ENCODE measurements around the gene CREB5. TPM values are rescaled to one million over a fixed set of nuclear protein-coding genes. Genes with fewer than 3 reads are reported as not detected.
A peak's percentile ranks its signal among the peaks of the same experiment; 100 is the strongest.

Gene CREB5
- total RNA-seq, 1 donor from 2014 or later, result 52.2 TPM

GRCh38 chr7:28684650-28685241 lies 272.4 kb downstream of the CREB5 start:
- peaks cover 28 to 44% (median 28%) of the 10 kb centered on the region in 3 donors for H3K4me1 ChIP-seq (ENCODE audit: control insufficient read depth in 3 of 3, insufficient read depth in 3 of 3, low read length in 3 of 3)
- peak overlapping the region; percentile 92 for H3K27ac ChIP-seq (ENCODE audit: low read depth, low read length)
- H3K9ac ChIP-seq (ENCODE audit: low read depth in 1 of 3, low read length in 3 of 3), result peak overlapping the region in 2 of 3 donors; percentile 65 to 78
- no peaks in the 10 kb centered on the region for H3K36me3 ChIP-seq (ENCODE audit: control insufficient read depth in 3 of 3, insufficient read depth in 3 of 3, low read length in 3 of 3)
- H3K4me3 ChIP-seq (ENCODE audit: low read length in 3 of 3), result no peak overlapping the region
- H3K27me3 ChIP-seq (ENCODE audit: control insufficient read depth in 3 of 3, insufficient read depth in 3 of 3, low read length in 3 of 3), result no peaks in the 10 kb centered on the region
- H3K9me3 ChIP-seq (ENCODE audit: control insufficient read depth in 3 of 3, low read length in 3 of 3), result no peaks in the 10 kb centered on the region

- Histone ChIP-seq H3K4me3 (ENCODE audit: low read length in 3 of 3) (peak overlapping the region; percentile 32 to 65 (median 57)), H3K27ac (ENCODE audit: low read depth, low read length) (peak overlapping the region; percentile 92), H3K27me3 (ENCODE audit: control insufficient read depth in 3 of 3, insufficient read depth in 3 of 3, low read length in 3 of 3) (no peaks in the 10 kb centered on the region)
These were observed 272.9 kb downstream of the CREB5 start for GRCh38 chr7:28685242-28685643.

DNA sequence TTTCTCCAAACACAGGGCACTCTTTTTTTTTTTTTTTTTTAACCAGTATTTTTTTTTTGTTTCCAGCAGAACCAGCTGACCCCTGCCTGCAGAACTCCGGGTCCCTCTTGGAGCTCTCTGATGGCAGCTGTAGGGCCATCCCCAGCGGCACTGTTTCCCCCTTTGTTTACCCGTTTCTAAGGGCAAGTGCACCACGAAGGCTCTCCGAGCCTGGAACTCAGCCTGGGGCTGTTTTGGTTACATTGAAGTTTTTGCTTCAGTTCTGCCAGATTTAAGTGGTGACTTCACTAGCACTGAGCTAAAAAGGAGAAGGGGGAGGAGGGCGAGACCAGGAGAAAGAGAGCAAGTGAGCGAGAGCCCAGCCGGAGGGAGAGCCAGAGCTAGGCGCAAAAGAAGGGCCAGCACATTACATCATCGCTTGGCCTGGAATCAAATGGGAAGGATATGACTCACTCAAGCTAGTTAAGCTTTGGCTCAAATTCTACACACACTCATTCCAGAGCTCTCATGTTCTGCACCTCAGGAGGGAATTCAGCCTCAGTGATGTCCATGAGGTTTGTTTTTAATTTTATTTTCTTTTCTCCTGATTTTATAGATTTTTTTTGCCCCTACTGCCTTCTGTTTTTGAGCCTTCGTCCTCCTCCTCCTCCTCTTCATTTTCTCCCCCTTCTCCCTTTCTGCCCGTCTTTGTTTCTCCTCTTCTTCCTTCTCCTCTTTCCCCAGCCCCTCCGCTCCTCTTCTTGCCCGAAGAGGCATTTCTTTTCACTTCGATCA lies 273.5 kb downstream of the CREB5 start:
- Histone ChIP-seq H3K9me3 (ENCODE audit: control insufficient read depth in 3 of 3, low read length in 3 of 3) (no peaks in the 10 kb centered on the region), H3K9ac (ENCODE audit: low read depth in 1 of 3, low read length in 3 of 3) (peak overlapping the region; percentile 75 to 79 (median 78)), H3K27me3 (ENCODE audit: control insufficient read depth in 3 of 3, insufficient read depth in 3 of 3, low read length in 3 of 3) (no peaks in the 10 kb centered on the region), H3K36me3 (ENCODE audit: control insufficient read depth in 3 of 3, insufficient read depth in 3 of 3, low read length in 3 of 3) (no peaks in the 10 kb centered on the region), H3K27ac (ENCODE audit: low read depth, low read length) (peak overlapping the region; percentile 92), H3K4me3 (ENCODE audit: low read length in 3 of 3) (peak overlapping the region; percentile 65 to 77 (median 68)), H3K4me1 (ENCODE audit: control insufficient read depth in 3 of 3, insufficient read depth in 3 of 3, low read length in 3 of 3) (peaks cover 28 to 48% (median 28%) of the 10 kb centered on the region in 3 donors)

More at GRCh38 chr7:28685242-28685643, 272.9 kb downstream of the CREB5 start:
- Histone ChIP-seq H3K4me1 (ENCODE audit: control insufficient read depth in 3 of 3, insufficient read depth in 3 of 3, low read length in 3 of 3) (peaks cover 28 to 48% (median 28%) of the 10 kb centered on the region in 3 donors), H3K9ac (ENCODE audit: low read depth in 1 of 3, low read length in 3 of 3) (peak overlapping the region; percentile 65 to 78 (median 73)), H3K36me3 (ENCODE audit: control insufficient read depth in 3 of 3, insufficient read depth in 3 of 3, low read length in 3 of 3) (no peaks in the 10 kb centered on the region), H3K9me3 (ENCODE audit: control insufficient read depth in 3 of 3, low read length in 3 of 3) (no peaks in the 10 kb centered on the region)

DNA sequence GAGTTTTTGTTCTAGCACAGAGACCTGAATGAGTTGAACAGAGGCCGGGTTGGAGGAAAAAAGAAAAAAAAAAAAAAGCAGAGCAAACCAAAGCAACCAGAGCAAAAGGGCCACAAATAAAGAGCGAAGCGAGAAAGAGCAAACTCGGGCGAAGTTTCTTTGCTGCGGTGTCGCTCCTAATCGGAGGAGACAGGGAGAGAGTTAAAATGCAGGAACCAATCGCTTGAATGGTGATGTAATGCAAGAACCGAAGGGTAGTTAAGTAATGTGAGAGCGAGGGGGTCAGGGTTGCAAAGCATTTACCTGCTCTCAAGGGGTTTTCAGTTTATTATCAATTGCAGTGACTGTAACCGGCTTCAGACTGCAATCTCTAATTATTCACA lies 274.1 kb downstream of the CREB5 start:
- no peaks in the 10 kb centered on the region for H3K27me3 ChIP-seq (ENCODE audit: control insufficient read depth in 3 of 3, insufficient read depth in 3 of 3, low read length in 3 of 3)
- H3K4me1 ChIP-seq (ENCODE audit: control insufficient read depth in 3 of 3, insufficient read depth in 3 of 3, low read length in 3 of 3), result peaks cover 28 to 48% (median 28%) of the 10 kb centered on the region in 3 donors
- peak overlapping the region; percentile 75 to 79 (median 78) for H3K9ac ChIP-seq (ENCODE audit: low read depth in 1 of 3, low read length in 3 of 3)
- H3K9me3 ChIP-seq (ENCODE audit: control insufficient read depth in 3 of 3, low read length in 3 of 3), result no peaks in the 10 kb centered on the region
- no peaks in the 10 kb centered on the region for H3K36me3 ChIP-seq (ENCODE audit: control insufficient read depth in 3 of 3, insufficient read depth in 3 of 3, low read length in 3 of 3)
- H3K4me3 ChIP-seq (ENCODE audit: low read length in 3 of 3), result peak overlapping the region; percentile 63 to 77 (median 68)
- peak overlapping the region; percentile 92 for H3K27ac ChIP-seq (ENCODE audit: low read depth, low read length)

GRCh38 chr7:28687537-28687936 lies 275.2 kb downstream of the CREB5 start:
- peak overlapping the region in 2 of 3 donors; percentile 17 to 77 for H3K4me3 ChIP-seq (ENCODE audit: low read length in 3 of 3)
- H3K4me1 ChIP-seq (ENCODE audit: control insufficient read depth in 3 of 3, insufficient read depth in 3 of 3, low read length in 3 of 3), result peaks cover 28 to 48% (median 28%) of the 10 kb centered on the region in 3 donors
- no peaks in the 10 kb centered on the region for H3K9me3 ChIP-seq (ENCODE audit: control insufficient read depth in 3 of 3, low read length in 3 of 3)
- no peaks in the 10 kb centered on the region for H3K27me3 ChIP-seq (ENCODE audit: control insufficient read depth in 3 of 3, insufficient read depth in 3 of 3, low read length in 3 of 3)
- peak overlapping the region in 1 of 3 donors; percentile 75 for H3K9ac ChIP-seq (ENCODE audit: low read depth in 1 of 3, low read length in 3 of 3)
- peak overlapping the region; percentile 23 for H3K27ac ChIP-seq (ENCODE audit: low read depth, low read length)
- no peaks in the 10 kb centered on the region for H3K36me3 ChIP-seq (ENCODE audit: control insufficient read depth in 3 of 3, insufficient read depth in 3 of 3, low read length in 3 of 3)

DNA sequence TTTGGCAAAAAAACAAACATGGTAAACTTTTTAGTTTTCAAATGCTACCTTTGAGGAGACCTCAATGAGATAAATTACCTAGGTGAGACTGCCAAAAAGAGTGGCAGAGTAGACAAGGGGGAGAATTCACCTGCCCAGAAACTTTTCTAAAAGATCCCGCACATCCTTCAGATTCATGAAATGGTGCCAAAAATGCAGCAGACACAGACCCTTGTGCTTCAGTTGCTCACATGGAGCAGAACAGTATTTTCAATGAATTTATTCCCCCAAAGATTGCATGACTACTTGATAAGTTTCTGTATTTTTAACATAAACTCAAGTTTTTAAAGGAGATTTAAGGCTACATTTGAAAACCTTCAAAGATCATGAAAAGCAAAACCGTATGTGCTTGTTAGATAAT lies 275.9 kb downstream of the CREB5 start:
- peak overlapping the region in 2 of 3 donors; percentile 32 to 39 for H3K4me3 ChIP-seq (ENCODE audit: low read length in 3 of 3)
- H3K27ac ChIP-seq (ENCODE audit: low read depth, low read length), result peak overlapping the region; percentile 75

GRCh38 chr7:28688651-28689050 lies 276.3 kb downstream of the CREB5 start:
- Histone ChIP-seq H3K27ac (ENCODE audit: low read depth, low read length) (peak overlapping the region; percentile 75), H3K36me3 (ENCODE audit: control insufficient read depth in 3 of 3, insufficient read depth in 3 of 3, low read length in 3 of 3) (no peaks in the 10 kb centered on the region), H3K27me3 (ENCODE audit: control insufficient read depth in 3 of 3, insufficient read depth in 3 of 3, low read length in 3 of 3) (no peaks in the 10 kb centered on the region), H3K4me1 (ENCODE audit: control insufficient read depth in 3 of 3, insufficient read depth in 3 of 3, low read length in 3 of 3) (peaks cover 28 to 48% (median 28%) of the 10 kb centered on the region in 3 donors), H3K9ac (ENCODE audit: low read depth in 1 of 3, low read length in 3 of 3) (peak overlapping the region; percentile 26 to 46 (median 28)), H3K9me3 (ENCODE audit: control insufficient read depth in 3 of 3, low read length in 3 of 3) (no peaks in the 10 kb centered on the region), H3K4me3 (ENCODE audit: low read length in 3 of 3) (peak overlapping the region in 2 of 3 donors; percentile 32 to 39)

More for the DNA sequence above, 275.9 kb downstream of the CREB5 start:
- Histone ChIP-seq H3K36me3 (ENCODE audit: control insufficient read depth in 3 of 3, insufficient read depth in 3 of 3, low read length in 3 of 3) (no peaks in the 10 kb centered on the region), H3K4me1 (ENCODE audit: control insufficient read depth in 3 of 3, insufficient read depth in 3 of 3, low read length in 3 of 3) (peaks cover 28 to 48% (median 28%) of the 10 kb centered on the region in 3 donors), H3K27me3 (ENCODE audit: control insufficient read depth in 3 of 3, insufficient read depth in 3 of 3, low read length in 3 of 3) (no peaks in the 10 kb centered on the region), H3K9ac (ENCODE audit: low read depth in 1 of 3, low read length in 3 of 3) (peak overlapping the region in 2 of 3 donors; percentile 28 to 46), H3K9me3 (ENCODE audit: control insufficient read depth in 3 of 3, low read length in 3 of 3) (no peaks in the 10 kb centered on the region)

- Histone ChIP-seq H3K4me1 (ENCODE audit: control insufficient read depth in 3 of 3, insufficient read depth in 3 of 3, low read length in 3 of 3) (peaks cover 20 to 27% (median 23%) of the 10 kb centered on the region in 3 donors), H3K4me3 (ENCODE audit: low read length in 3 of 3) (no peak overlapping the region), H3K9ac (ENCODE audit: low read depth in 1 of 3, low read length in 3 of 3) (no peak overlapping the region)
These were observed 283.3 kb downstream of the CREB5 start for GRCh38 chr7:28695300-28696295.

GRCh38 chr7:28697913-28698563 lies 285.7 kb downstream of the CREB5 start:
- Histone ChIP-seq H3K27ac (ENCODE audit: low read depth, low read length) (no peak overlapping the region), H3K9ac (ENCODE audit: low read depth in 1 of 3, low read length in 3 of 3) (no peak overlapping the region), H3K36me3 (ENCODE audit: control insufficient read depth in 3 of 3, insufficient read depth in 3 of 3, low read length in 3 of 3) (no peaks in the 10 kb centered on the region), H3K4me3 (ENCODE audit: low read length in 3 of 3) (no peak overlapping the region), H3K9me3 (ENCODE audit: control insufficient read depth in 3 of 3, low read length in 3 of 3) (no peaks in the 10 kb centered on the region), H3K4me1 (ENCODE audit: control insufficient read depth in 3 of 3, insufficient read depth in 3 of 3, low read length in 3 of 3) (peaks cover 30 to 42% (median 31%) of the 10 kb centered on the region in 3 donors), H3K27me3 (ENCODE audit: control insufficient read depth in 3 of 3, insufficient read depth in 3 of 3, low read length in 3 of 3) (no peaks in the 10 kb centered on the region)

More at GRCh38 chr7:28695300-28696295, 283.3 kb downstream of the CREB5 start:
- H3K27me3 ChIP-seq (ENCODE audit: control insufficient read depth in 3 of 3, insufficient read depth in 3 of 3, low read length in 3 of 3), result no peaks in the 10 kb centered on the region
- H3K36me3 ChIP-seq (ENCODE audit: control insufficient read depth in 3 of 3, insufficient read depth in 3 of 3, low read length in 3 of 3), result no peaks in the 10 kb centered on the region
- no peak overlapping the region for H3K27ac ChIP-seq (ENCODE audit: low read depth, low read length)
- H3K9me3 ChIP-seq (ENCODE audit: control insufficient read depth in 3 of 3, low read length in 3 of 3), result no peaks in the 10 kb centered on the region
